ENCODE measurements around the gene MAP3K15.

DNA sequence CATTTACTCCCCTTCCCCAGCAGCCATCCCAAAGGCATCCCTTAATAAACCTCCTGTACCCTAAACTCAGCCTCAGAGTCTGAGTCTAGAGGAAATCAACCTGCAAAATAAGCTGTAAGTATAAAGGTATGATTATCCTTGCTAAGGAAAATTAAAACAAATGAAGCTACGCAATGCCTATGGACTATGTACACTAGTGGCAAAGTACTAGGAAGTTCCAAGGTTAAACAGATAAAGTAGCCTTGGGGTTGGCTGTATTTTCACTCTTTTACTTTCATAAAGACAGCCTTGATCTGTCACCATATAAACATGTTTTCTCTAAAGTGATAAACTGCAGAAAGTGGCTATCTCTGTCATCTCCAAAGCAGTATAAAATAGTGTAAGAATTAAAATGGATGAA is 35.9 kb downstream of the MAP3K15 start:
- TF ChIP-seq, protein P1, sequence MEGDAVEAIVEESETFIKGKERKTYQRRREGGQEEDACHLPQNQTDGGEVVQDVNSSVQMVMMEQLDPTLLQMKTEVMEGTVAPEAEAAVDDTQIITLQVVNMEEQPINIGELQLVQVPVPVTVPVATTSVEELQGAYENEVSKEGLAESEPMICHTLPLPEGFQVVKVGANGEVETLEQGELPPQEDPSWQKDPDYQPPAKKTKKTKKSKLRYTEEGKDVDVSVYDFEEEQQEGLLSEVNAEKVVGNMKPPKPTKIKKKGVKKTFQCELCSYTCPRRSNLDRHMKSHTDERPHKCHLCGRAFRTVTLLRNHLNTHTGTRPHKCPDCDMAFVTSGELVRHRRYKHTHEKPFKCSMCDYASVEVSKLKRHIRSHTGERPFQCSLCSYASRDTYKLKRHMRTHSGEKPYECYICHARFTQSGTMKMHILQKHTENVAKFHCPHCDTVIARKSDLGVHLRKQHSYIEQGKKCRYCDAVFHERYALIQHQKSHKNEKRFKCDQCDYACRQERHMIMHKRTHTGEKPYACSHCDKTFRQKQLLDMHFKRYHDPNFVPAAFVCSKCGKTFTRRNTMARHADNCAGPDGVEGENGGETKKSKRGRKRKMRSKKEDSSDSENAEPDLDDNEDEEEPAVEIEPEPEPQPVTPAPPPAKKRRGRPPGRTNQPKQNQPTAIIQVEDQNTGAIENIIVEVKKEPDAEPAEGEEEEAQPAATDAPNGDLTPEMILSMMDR (conservative IDR thresholded peaks at IDR 0.05; ENCODE audit: low read depth, low read length), result no peak
- TF ChIP-seq EZH2 (IDR thresholded peaks at IDR 0.05; ENCODE audit: low read length, unreplicated experiment) (no peak), EZH2phosphoT487 (IDR thresholded peaks at IDR 0.05; ENCODE audit: borderline replicate concordance, low read length) (no peak)
